ENCODE measurements around the gene CACNA1D.

The CACNA1D gene

GRCh38 chr3:53845103-53845880, 350.9 kb downstream of the CACNA1D start:
- peak overlapping the region; percentile 29 for H3K4me3 ChIP-seq (ENCODE audit: control insufficient read depth, low read depth, low read length)
- DNase-seq (ENCODE audit: low read depth) = peak; percentile 24
- peak; percentile 7 for TF ChIP-seq CTCF (conservative IDR thresholded peaks at IDR 0.05; ENCODE audit: control insufficient read depth, insufficient read depth, low read depth, low read length)

GRCh38 chr3:53845881-53846133, 351.4 kb downstream of the CACNA1D start:
- no peak for DNase-seq (ENCODE audit: low read depth)
- TF ChIP-seq CTCF (conservative IDR thresholded peaks at IDR 0.05; ENCODE audit: control insufficient read depth, insufficient read depth, low read depth, low read length) = no peak
- peak overlapping the region; percentile 29 for H3K4me3 ChIP-seq (ENCODE audit: control insufficient read depth, low read depth, low read length)

GRCh38 chr3:53846134-53846850, 351.9 kb downstream of the CACNA1D start, which contains the start of the genes CHDH and IL17RB:
Gene CHDH (minus strand): TSS chr3:53846419. CDS start chr3:53824008, 22,411 bp downstream.
Gene IL17RB (plus strand): TSS chr3:53846568. CDS start chr3:53846589, 21 bp downstream.
- DNase-seq (ENCODE audit: low read depth) = no peak
- TF ChIP-seq CTCF (conservative IDR thresholded peaks at IDR 0.05; ENCODE audit: control insufficient read depth, insufficient read depth, low read depth, low read length) = no peak
- peak within 1 kb of the TSS; percentile 29 for H3K4me3 ChIP-seq (ENCODE audit: control insufficient read depth, low read depth, low read length)

- no peak for DNase-seq (ENCODE audit: low read depth)
- H3K4me3 ChIP-seq (ENCODE audit: control insufficient read depth, low read depth, low read length) = no peak overlapping the region
- no peak for TF ChIP-seq CTCF (conservative IDR thresholded peaks at IDR 0.05; ENCODE audit: control insufficient read depth, insufficient read depth, low read depth, low read length)
Measured at GRCh38 chr3:53846851-53847155, 352.4 kb downstream of the CACNA1D start.

GRCh38 chr3:53849916-53850315, 355.5 kb downstream of the CACNA1D start:
- no peak overlapping the region for H3K4me3 ChIP-seq (ENCODE audit: control insufficient read depth, low read depth, low read length)
- TF ChIP-seq CTCF (conservative IDR thresholded peaks at IDR 0.05; ENCODE audit: control insufficient read depth, insufficient read depth, low read depth, low read length) = no peak
- DNase-seq (ENCODE audit: low read depth) = no peak

GRCh38 chr3:53850895-53851294, 356.5 kb downstream of the CACNA1D start:
- peak; percentile 59 for DNase-seq (ENCODE audit: low read depth)
- TF ChIP-seq CTCF (conservative IDR thresholded peaks at IDR 0.05; ENCODE audit: control insufficient read depth, insufficient read depth, low read depth, low read length) = no peak
- H3K4me3 ChIP-seq (ENCODE audit: control insufficient read depth, low read depth, low read length) = no peak overlapping the region
